ENCODE measurements around the gene RDH13.

- no peak for TF ChIP-seq CTCF (IDR thresholded peaks at IDR 0.05)
- no peak for TF ChIP-seq POLR2A (IDR thresholded peaks at IDR 0.05)
Measured at GRCh38 chr19:55028757-55029156, 34.2 kb downstream of the RDH13 start.
